HEK293T (cell line): ENCODE results near the gene SUN1.

Experiments
- BHLHE40 ChIP-seq: fragments of 450-650 bp; IDR thresholded peaks from 2 replicates; pipeline ENCODE4 v1.6.1; 2016; ENCODE audit warnings: mild to moderate bottlenecking, moderate library complexity, borderline replicate concordance
- ELF4 ChIP-seq: fragments of 450-650 bp; IDR thresholded peaks from 2 replicates; pipeline ENCODE4 v1.6.1; 2017; ENCODE audit warnings: antibody characterized with exemption
- FOXK2 ChIP-seq: fragments of 450-650 bp; IDR thresholded peaks from 2 replicates; pipeline ENCODE4 v1.6.1; 2016; ENCODE audit warnings: mild to moderate bottlenecking
- FOXM1 ChIP-seq: fragments of 450-650 bp; IDR thresholded peaks from 2 replicates; pipeline ENCODE4 v1.6.1; 2017; ENCODE audit warnings: mild to moderate bottlenecking, borderline replicate concordance
- L3MBTL2 ChIP-seq: fragments of 450-650 bp; conservative IDR thresholded peaks from 2 replicates; pipeline ENCODE4 v1.6.1; 2016; ENCODE audit warnings: mild to moderate bottlenecking
- LEF1 ChIP-seq: fragments of 450-650 bp; IDR thresholded peaks from 2 replicates; pipeline ENCODE4 v1.6.1; 2017; ENCODE audit warnings: mild to moderate bottlenecking, borderline replicate concordance
- NFRKB ChIP-seq: fragments of 450-650 bp; IDR thresholded peaks from 2 replicates; pipeline ENCODE4 v1.6.1; 2016; ENCODE audit warnings: mild to moderate bottlenecking, moderate library complexity
- PKNOX1 ChIP-seq: fragments of 450-650 bp; IDR thresholded peaks from 2 replicates; pipeline ENCODE4 v1.6.1; 2016
- SP1 ChIP-seq: fragments of 450-650 bp; IDR thresholded peaks from 2 replicates; pipeline ENCODE4 v1.6.1; 2017
- TARDBP ChIP-seq: fragments of 450-650 bp; IDR thresholded peaks from 2 replicates; pipeline ENCODE4 v1.6.1; 2016
- ZNF384 ChIP-seq: fragments of 450-650 bp; IDR thresholded peaks from 2 replicates; pipeline ENCODE4 v1.6.1; 2016

GRCh38 chr7:842431-843031 is 10.3 kb downstream of the SUN1 start:
- TF ChIP-seq SP1 (no peak), FOXK2 (no peak), FOXM1 (no peak), TARDBP (no peak), L3MBTL2 (no peak), BHLHE40 (no peak), ZNF384 (no peak), LEF1 (no peak), NFRKB (no peak), ELF4 (no peak), PKNOX1 (no peak)
